HCT116 (cell line): ENCODE results near the gene MAPK7. TPM values are rescaled to one million over a fixed set of nuclear protein-coding genes. Genes with fewer than 3 reads are reported as not detected.

Experiments
- ATAC-seq: fragments of 200-7000 bp; cut with Tn5 transposase; 2 replicates; pipeline ENCODE4 v1.9.1; 2020; ENCODE audit warnings: mild to moderate bottlenecking, moderate library complexity
- BruUV-seq: library from RNA; stranded (reverse); fragments of 400-500 nt; replicated peaks from 2 replicates; lab custom pipeline; 2021; lab: Mats Ljungman, UMichigan
- CTCF ChIA-PET: fragments of 300-600 bp; sonication (Branson Sonifier 250); formaldehyde crosslinking; loops from one replicate; lab custom pipeline; 2021; ENCODE audit warnings: antibody characterized with exemption; lab: Charles Lee
- POLR2A ChIA-PET: fragments of 300-600, 350-600 bp; sonication (Branson Sonifier 250); formaldehyde crosslinking; loops from one replicate; lab custom pipeline; 2021; ENCODE audit warnings: antibody characterized with exemption; lab: Charles Lee
- RAD21 ChIA-PET, 2 experiments: fragments of 300-600 bp; sonication (Branson Sonifier 250); formaldehyde crosslinking; loops; one replicate each; lab custom pipeline; 2023; ENCODE audit warnings: low total read pairs in 2 of 2; ENCODE audit not compliant: uncharacterized antibody in 2 of 2, unreplicated experiment in 2 of 2, low non-redundant PET in 1 of 2; lab: Charles Lee
- DNase-seq: peaks from one replicate; pipeline ENCODE4 v3.0.0-alpha.2; 2010; ENCODE audit warnings: low read depth, low spot score
- H2AFZ ChIP-seq: fragments of 200-600 bp; shearing (Covaris generic), sonication (generic); 2 replicates; pipeline ENCODE4 v1.6.1; 2017; ENCODE audit warnings: low read depth, mixed run types, mixed read lengths, antibody characterized with exemption, low read length; ENCODE audit not compliant: poor library complexity, severe bottlenecking
- H3K27ac ChIP-seq: 2 replicates; pipeline ENCODE4 v1.5.1; 2012; ENCODE audit warnings: low read depth, low read length
- H3K27me3 ChIP-seq: fragments of 200-600 bp; sonication (generic); 2 replicates; pipeline ENCODE4 v1.6.1; 2016; ENCODE audit warnings: mixed run types, low read length, mixed read lengths; ENCODE audit not compliant: insufficient read depth
- H3K36me3 ChIP-seq, 2 experiments: fragments of 200-500 bp in 1 of 2; fragments of 200-600 bp in 1 of 2; sonication (Bioruptor generic) in 1 of 2; sonication (generic) in 1 of 2; 2 replicates each; pipeline versions ENCODE4 v1.5.1 to v1.6.1; 2014 to 2016; ENCODE audit warnings: low read length in 2 of 2, inconsistent platforms in 1 of 2, mixed read lengths in 1 of 2, mixed run types in 1 of 2; ENCODE audit not compliant: insufficient read depth in 2 of 2, control insufficient read depth in 1 of 2
- H3K4me1 ChIP-seq, 2 experiments: fragments of 200-600 bp in 1 of 2; sonication (generic) in 1 of 2; 2 replicates each; pipeline versions ENCODE4 v1.5.1 to v1.6.1; 2012 to 2017; ENCODE audit warnings: low read length in 2 of 2, inconsistent platforms in 1 of 2, mild to moderate bottlenecking in 1 of 2, mixed read lengths in 1 of 2, mixed run types in 1 of 2, moderate library complexity in 1 of 2; ENCODE audit not compliant: insufficient read depth in 2 of 2, control insufficient read depth in 1 of 2
- H3K4me2 ChIP-seq: fragments of 200-600 bp; sonication (generic); 2 replicates; pipeline ENCODE4 v1.6.1; 2017; ENCODE audit warnings: mixed run types, low read length, mixed read lengths
- H3K4me3 ChIP-seq, 2 experiments: fragments of 200-600 bp in 1 of 2; sonication (generic) in 1 of 2; replicated peaks in 1 of 2; 2 replicates each; pipeline ENCODE4 v1.5.1; 2011 to 2016; ENCODE audit warnings: low read length in 2 of 2, control low read depth in 1 of 2, low read depth in 1 of 2, mild to moderate bottlenecking in 1 of 2, mixed read lengths in 1 of 2, mixed run types in 1 of 2
- H3K79me2 ChIP-seq: fragments of 200-600 bp; sonication (generic); 2 replicates; pipeline ENCODE4 v1.6.1; 2017; ENCODE audit warnings: mild to moderate bottlenecking, mixed run types, low read length, moderate library complexity, mixed read lengths; ENCODE audit not compliant: insufficient read depth
- H3K9ac ChIP-seq: fragments of 200-600 bp; sonication (generic); 2 replicates; pipeline ENCODE4 v1.6.1; 2016; ENCODE audit warnings: low read length, mixed read lengths
- H3K9me2 ChIP-seq: fragments of 200-600 bp; sonication (generic), shearing (Covaris generic); 2 replicates; pipeline ENCODE4 v1.6.1; 2017; ENCODE audit warnings: mixed run types, mild to moderate bottlenecking, moderate library complexity; ENCODE audit not compliant: insufficient read depth
- H3K9me3 ChIP-seq, 2 experiments: fragments of 200-500 bp in 1 of 2; fragments of 200-600 bp in 1 of 2; sonication (Bioruptor generic) in 1 of 2; sonication (generic) in 1 of 2; 2 replicates each; pipeline ENCODE4 v1.6.1; 2014 to 2017; ENCODE audit warnings: low read length in 2 of 2, mixed read lengths in 2 of 2, inconsistent platforms in 1 of 2, low read depth in 1 of 2, mild to moderate bottlenecking in 1 of 2, mixed run types in 1 of 2, moderate library complexity in 1 of 2; ENCODE audit not compliant: control insufficient read depth in 1 of 2, insufficient read depth in 1 of 2
- H4K20me1 ChIP-seq: fragments of 200-600 bp; sonication (generic), shearing (Covaris generic); 2 replicates; pipeline ENCODE4 v1.6.1; 2017; ENCODE audit warnings: mixed run types, mild to moderate bottlenecking, moderate library complexity; ENCODE audit not compliant: insufficient read depth
- CBX3 ChIP-seq: IDR thresholded peaks from 2 replicates; pipeline ENCODE4 v1.6.1; 2012; ENCODE audit warnings: low read depth
- CEBPB ChIP-seq: IDR thresholded peaks from 2 replicates; pipeline ENCODE4 v1.6.1; 2012; ENCODE audit warnings: low read depth
- CTCF ChIP-seq, 3 experiments: fragments of 200-600 bp in 1 of 3; sonication (generic) in 1 of 3; IDR thresholded peaks in 2 of 3; conservative IDR thresholded peaks in 1 of 3; 2 replicates each; pipeline ENCODE4 v1.5.1; 2012 to 2017; ENCODE audit warnings: low read depth in 2 of 3, low read length in 2 of 3, antibody characterized with exemption in 1 of 3, borderline replicate concordance in 1 of 3, control low read depth in 1 of 3, mild to moderate bottlenecking in 1 of 3, mixed read lengths in 1 of 3, mixed run types in 1 of 3, moderate library complexity in 1 of 3; ENCODE audit not compliant: insufficient read depth in 1 of 3
- EGR1 ChIP-seq: IDR thresholded peaks from 2 replicates; pipeline ENCODE4 v1.6.1; 2012; ENCODE audit warnings: low read depth
- ELF1 ChIP-seq: IDR thresholded peaks from 2 replicates; pipeline ENCODE4 v1.6.1; 2012; ENCODE audit warnings: low read depth, borderline replicate concordance
- FOSL1 ChIP-seq: IDR thresholded peaks from 2 replicates; pipeline ENCODE4 v1.6.1; 2012; ENCODE audit warnings: low read depth
- JUND ChIP-seq: IDR thresholded peaks from 2 replicates; pipeline ENCODE4 v1.6.1; 2012
- MAX ChIP-seq: IDR thresholded peaks from 2 replicates; pipeline ENCODE4 v1.6.1; 2012
- REST ChIP-seq: IDR thresholded peaks from 2 replicates; pipeline ENCODE4 v1.6.1; 2012; ENCODE audit warnings: low read depth
- SIN3A ChIP-seq: IDR thresholded peaks from 2 replicates; pipeline ENCODE4 v1.6.1; 2012; ENCODE audit warnings: low read depth
- SRF ChIP-seq: IDR thresholded peaks from 2 replicates; pipeline ENCODE4 v1.6.1; 2012; ENCODE audit warnings: low read depth
- TCF7L2 ChIP-seq: IDR thresholded peaks from 2 replicates; pipeline ENCODE4 v1.7.0; 2011; ENCODE audit warnings: borderline replicate concordance, inconsistent platforms; ENCODE audit not compliant: insufficient read depth, insufficient read length; ENCODE audit errors: extremely low read depth
- YY1 ChIP-seq: IDR thresholded peaks from 2 replicates; pipeline ENCODE4 v1.6.1; 2011; ENCODE audit warnings: low read length, low read depth, moderate library complexity, mild to moderate bottlenecking; ENCODE audit not compliant: insufficient replicate concordance; ENCODE audit errors: extremely low read depth
- ZBTB33 ChIP-seq: IDR thresholded peaks from 2 replicates; pipeline ENCODE4 v1.6.1; 2011; ENCODE audit warnings: mild to moderate bottlenecking, low read length, moderate library complexity; ENCODE audit not compliant: insufficient replicate concordance; ENCODE audit errors: extremely low read depth
- ZFX ChIP-seq: fragments of 450-650 bp; IDR thresholded peaks from 2 replicates; pipeline ENCODE4 v1.6.1; 2017
- intact Hi-C: fragments of 100-400 bp; cut with micrococcal nuclease; formaldehyde crosslinking; loops from 2 replicates; pipeline ENCODE4 v1.10.0; 2022
- total RNA-seq: library from RNA; stranded (reverse); gene quantifications from one replicate; pipeline ENCODE4 v1.2.1, GENCODE V29; 2021; ENCODE audit not compliant: unreplicated experiment

Gene MAPK7
- total RNA-seq, 1 experiment from 2014 or later = 15.3 TPM

GRCh38 chr17:19421219-19421618, 42.9 kb downstream of the MAPK7 start:
- H2AFZ ChIP-seq = no peak overlapping the region
- no peaks in the 10 kb centered on the region for H3K79me2 ChIP-seq
- BruUV-seq = no TSS peak
- intact Hi-C loops = no loop called here
- H4K20me1 ChIP-seq = no peaks in the 10 kb centered on the region
- ATAC-seq = no peak
- no peak overlapping the region for H3K4me2 ChIP-seq
- no peak overlapping the region for H3K9ac ChIP-seq
- H3K36me3 ChIP-seq = no peaks in the 10 kb centered on the region
- peaks cover 0 to 10% of the 10 kb centered on the region in 2 experiments; a peak in 2 of 4 replicates for H3K4me1 ChIP-seq
- ChIA-PET RAD21 (no interaction called here), POLR2A (no interaction called here), CTCF (no interaction called here)
- H3K4me3 ChIP-seq = no peak overlapping the region
- DNase-seq = no peak
- H3K9me3 ChIP-seq = no peaks in the 10 kb centered on the region
- no peak for TF ChIP-seq TCF7L2
- TF ChIP-seq EGR1 = no peak
- TF ChIP-seq ZBTB33 = no peak
- TF ChIP-seq CTCF (IDR thresholded peaks at IDR 0.05 in 2 of 3, conservative IDR thresholded peaks at IDR 0.05 in 1 of 3; ENCODE audit: borderline replicate concordance in 1 of 3, insufficient read depth in 1 of 3, low read depth in 2 of 3, low read length in 2 of 3) = no peak
- no peak for TF ChIP-seq ELF1
- no peak for TF ChIP-seq REST
- no peak for TF ChIP-seq FOSL1
- no peak for TF ChIP-seq JUND
- TF ChIP-seq YY1 = no peak
- TF ChIP-seq MAX = no peak
- TF ChIP-seq CBX3 = no peak
- no peak for TF ChIP-seq ZFX
- no peak for TF ChIP-seq SRF
- no peak for TF ChIP-seq CEBPB
- TF ChIP-seq SIN3A = no peak
- H3K9me2 ChIP-seq = no peaks in the 10 kb centered on the region
- no peak overlapping the region for H3K27ac ChIP-seq
- no peaks in the 10 kb centered on the region for H3K27me3 ChIP-seq
